ENCODE results near the gene DAPK1. TPM values are rescaled to one million over a fixed set of nuclear protein-coding genes. Genes with fewer than 3 reads are reported as not detected.
A peak's percentile ranks its signal among the peaks of the same experiment; 100 is the strongest.

DAPK1 gene
- polyA plus RNA-seq, 10 donors = 15.9 to 26.7 (median 21.2) TPM

DNA sequence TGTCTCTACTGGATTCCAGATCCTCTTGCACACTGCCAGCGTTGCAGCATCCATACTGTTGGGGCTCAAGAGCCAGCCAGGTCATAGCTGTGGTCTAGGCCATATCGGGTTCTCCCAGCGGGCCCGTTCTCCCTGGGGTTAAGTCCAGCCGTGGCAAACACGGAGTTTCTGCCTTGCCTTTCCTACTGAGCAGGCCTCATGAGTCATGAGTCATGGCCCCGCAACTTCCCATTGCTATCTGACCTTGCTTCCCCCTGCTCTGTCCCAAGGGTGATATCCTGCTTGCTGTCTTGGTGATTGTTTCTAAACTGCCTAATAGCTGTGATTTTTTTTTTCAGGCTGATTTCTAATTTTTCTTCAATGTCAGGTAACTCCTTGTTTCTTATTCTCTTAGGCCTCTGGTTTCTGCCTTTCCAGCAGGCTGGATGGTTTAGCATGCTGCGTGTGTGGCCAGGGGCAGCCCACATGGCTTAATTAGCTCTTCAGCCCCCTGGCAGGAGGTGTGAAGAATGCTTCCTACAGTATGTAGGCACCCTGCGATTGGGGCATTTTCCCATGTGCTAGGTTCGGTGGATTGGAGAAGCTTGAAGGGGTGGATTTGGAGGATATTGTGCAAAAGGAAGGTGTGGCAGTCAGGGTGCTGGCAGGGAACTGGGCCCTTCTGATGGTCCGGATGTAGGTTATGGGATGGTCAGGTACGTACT, 18.7 kb downstream of the DAPK1 start:
- peak in 1 of 3 donors; percentile 46 for DNase-seq

- no peak for DNase-seq
Measured at GRCh38 chr9:87516926-87517290, 19.2 kb downstream of the DAPK1 start.

DNA sequence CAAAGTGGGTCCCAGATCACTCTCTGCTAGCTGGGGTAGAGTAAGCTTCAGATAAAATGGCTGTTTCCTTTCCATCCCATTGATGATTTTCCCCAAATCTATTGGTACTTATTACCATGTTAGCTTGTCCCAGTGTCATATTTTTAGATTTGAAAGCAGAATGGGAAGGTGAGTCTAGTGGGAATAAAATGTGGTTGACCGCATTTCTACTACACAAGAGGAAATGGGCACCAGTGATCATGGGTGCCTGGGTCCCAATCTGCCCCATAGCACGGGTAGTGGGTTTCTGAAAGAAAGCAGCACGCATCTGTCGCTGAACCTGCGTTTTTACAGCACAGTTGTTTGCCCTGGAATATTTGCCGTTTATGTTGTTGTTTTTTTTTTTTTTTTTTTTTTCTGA, 20.1 kb downstream of the DAPK1 start:
- DNase-seq = no peak

DNA sequence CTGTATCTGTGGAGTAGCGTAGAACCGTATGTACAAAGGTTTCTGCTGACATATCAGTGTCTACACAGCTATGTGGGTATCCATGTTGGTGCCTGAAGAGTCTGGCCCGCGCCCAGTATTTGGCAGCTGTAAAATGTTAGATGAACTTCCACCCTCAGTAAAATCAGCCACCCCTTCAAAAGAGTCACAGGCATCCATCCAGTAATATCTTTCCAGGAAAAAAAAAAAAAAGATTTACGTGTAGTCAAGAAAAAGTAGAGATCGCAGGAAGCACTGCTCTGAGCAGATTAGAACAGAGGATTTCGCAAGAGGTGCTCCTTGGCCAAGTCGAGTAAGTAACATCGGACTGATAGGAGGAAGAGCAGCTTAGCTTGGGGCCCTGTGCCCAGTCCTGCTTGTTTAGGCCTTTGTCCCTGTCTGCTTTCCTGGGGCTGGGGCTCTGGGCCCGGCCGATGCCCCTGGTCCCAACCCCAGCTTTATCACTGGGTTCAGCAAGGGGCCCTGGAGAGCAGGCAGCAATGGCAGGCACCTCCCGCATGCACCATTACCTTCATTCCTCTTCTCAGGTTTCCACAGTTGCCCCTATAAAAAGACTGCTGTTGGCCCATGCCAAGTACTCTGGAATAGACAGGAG, 21.2 kb downstream of the DAPK1 start:
- DNase-seq = peak in 1 of 3 donors; percentile 64

DNA sequence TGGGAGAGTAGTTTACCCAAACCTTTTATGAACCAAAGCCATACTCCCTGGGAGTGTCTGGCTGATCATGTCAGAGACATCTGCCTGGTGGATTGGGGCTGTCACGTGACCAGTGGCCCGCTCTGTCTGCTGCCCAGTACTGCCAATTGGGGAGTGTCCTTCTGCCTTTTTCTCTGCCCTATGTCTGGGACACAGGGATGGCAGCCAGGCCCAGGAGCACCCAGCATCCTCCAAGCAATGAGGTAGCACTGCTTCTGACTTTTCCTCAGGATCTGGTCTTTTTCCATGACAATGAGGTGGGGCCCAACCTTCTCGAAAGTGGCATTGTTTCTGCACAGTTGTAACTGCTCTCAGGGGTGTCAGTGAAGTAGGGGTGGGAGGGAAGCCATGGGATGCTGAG, 21.8 kb downstream of the DAPK1 start:
- DNase-seq = no peak

DNA sequence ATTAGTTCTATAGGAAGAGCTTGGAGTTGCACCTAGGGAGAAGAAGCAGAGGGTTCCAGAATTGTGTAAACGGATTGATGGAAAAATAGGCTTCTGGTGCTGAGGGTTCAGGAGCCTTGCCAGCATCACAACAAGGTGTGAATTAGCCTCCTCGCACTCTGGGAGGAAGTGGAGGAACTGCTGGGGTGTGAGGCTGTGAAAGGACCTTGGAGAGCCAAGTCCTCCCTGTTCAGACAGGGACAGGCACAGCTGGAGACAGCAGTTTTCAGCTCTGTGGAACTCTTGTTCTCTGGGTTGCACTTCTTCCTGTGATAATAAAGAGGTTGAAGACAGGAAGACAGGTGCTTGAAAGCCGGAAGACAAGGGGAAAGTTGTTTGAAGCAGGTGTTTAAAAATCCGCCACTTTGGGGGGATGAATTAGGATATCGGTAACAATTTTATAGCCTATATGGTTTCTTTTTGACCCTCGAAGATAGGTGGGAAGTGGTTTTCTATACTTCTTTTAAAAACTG, 22.6 kb downstream of the DAPK1 start:
- no peak for DNase-seq

DNA sequence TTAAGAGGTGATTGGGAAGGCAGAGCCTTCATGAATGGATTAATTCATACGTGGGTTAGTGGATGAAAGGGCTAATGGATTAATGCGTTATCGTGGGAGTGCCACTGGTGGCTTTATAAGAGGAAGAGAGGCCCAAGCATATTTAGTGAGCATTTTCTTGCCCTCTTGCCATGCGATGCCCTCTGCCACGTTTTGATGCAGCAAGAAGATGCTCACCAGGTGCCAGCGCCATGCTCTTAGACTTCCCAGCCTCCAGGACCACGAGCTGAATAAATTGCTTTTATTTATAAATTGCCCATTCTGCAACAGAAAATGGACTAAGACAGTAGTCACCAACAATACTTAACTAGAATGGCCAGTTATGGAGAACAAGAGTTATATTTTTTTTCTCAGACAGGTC, 24.2 kb downstream of the DAPK1 start:
- DNase-seq = no peak

DNA sequence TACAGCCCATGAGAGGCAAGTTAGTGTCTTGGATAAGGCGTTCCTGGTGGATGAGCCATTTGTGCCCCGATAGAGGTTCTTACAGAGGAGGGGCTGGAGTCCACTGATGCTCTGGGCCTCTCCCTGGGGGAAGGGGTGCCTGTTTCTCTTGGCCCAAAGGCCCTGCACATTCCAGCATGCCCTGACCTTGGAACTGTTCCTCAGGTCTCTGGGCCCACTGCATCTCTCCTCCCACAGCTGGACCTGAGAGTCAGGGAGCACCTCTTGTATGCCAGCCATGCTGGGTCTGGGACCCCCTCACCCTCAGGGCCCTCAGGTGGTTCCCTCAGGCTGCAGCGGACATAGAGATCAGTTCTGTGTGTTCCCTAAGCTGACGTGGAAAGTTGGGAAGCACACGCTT, 26.4 kb downstream of the DAPK1 start:
- no peak for DNase-seq

DNA sequence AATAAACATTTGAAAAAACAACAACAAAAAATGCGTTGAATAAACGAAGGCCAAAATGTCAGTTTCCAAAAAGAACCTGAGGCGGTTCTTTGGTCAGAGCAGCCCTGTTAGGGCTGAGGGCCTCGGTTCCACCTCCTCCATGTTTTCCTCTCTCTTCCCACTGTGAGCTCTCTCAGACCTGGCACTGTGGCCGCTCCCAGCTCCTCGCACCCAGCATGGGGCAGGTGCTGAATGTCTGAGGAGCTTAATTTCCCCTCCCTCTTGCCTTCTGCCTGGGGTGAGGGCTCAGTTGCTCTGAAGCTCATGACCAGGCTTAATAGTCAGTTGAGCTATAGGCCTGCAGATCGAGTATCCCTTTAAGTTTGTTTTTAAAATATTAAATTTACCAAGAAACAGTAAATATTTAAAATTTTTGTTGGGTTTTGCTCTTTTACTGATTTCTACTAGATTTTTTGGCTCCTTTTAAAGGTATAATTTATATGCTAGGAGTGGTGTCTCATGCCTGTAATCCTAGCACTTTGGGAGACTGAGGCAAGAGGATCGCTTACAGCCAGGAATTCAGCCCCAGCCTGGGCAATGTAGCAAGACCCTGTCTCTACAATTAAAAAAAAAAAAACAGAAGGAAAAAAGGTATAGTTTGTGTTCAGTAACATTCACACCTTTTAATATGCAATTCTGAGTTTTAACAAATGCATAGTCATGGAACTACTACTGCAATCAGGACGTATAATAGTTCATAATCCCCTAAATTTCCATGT, 28.1 kb downstream of the DAPK1 start:
- no peak for DNase-seq

DNA sequence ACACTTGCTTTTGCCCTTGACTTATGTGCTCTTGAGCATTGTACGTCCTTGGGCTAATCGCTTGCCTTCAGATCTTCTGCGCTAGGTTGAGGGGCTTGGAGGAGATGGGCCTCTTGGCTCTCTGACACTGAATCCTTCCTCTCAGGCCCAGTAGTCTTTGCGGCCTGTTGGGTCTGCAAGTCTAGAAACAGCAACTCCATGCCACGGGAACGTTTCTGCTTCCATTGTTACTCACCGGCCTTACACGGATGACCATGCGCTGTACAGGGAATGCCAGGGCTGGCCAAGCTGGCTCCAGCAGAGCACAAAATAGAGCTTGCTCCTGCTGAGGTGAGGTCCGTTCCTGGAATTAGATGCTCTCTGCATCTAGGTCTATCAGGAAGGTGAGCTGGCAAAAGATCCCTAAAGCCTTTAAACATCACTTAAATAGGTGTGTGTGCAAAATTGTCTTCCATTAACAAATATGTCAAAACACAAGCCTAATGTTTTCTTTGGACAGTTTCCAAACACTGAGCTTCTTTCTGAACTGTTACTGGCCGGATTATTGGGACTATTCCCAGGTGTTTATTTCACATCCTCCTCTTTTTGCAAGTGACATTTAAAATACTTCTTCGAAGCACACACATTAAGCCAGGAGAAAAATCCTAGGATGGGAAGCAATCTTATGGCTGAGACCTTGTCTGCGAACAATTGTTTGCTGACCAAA, 29.7 kb downstream of the DAPK1 start:
- no peak for DNase-seq

DNA sequence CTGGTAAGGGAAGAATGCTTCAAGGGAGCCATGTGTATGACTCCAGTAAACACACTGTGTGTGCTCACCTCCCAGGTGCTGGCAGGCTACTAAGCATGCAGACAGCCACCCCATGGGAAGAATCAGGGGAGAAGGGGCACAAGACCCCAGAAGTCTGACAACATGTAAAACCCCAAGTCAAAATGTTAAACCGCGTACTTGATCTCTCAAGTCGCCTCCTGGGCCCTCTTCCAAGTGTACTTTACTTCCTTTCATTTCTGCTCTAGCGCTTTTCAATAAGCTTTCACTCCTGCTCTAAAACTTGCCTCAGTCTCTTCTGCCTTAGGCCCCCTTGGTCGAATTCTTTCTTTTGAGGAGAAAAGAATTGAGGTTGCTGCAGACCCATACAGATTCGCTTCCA, 31.3 kb downstream of the DAPK1 start:
- no peak for DNase-seq

GRCh38 chr9:87529671-87530070, 32.0 kb downstream of the DAPK1 start:
- no peak for DNase-seq

- no peak for DNase-seq
Measured at GRCh38 chr9:87530716-87531115, 33.0 kb downstream of the DAPK1 start.

- DNase-seq = no peak
Measured at GRCh38 chr9:87531370-87532295, 34.0 kb downstream of the DAPK1 start.

DNA sequence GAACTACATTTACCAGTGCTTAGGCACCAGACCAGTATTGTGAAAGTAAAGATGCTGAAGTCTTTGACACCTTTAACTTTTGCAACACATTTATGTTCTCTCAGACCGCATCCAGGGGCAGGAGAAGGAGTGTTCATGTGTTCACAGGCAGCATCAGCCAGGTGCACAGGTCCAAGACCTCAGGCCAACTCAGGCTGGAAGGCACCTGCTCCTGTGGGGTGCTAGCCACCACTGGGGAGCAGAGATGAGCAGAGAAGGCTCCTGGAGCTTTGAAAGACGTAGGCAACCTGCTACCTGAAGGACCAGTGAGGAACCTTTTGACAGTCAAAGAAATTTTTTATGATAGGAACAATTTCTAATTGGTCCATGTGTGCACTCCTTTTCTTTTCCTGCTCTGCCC, 35.6 kb downstream of the DAPK1 start:
- no peak for DNase-seq

- no peak for DNase-seq
Measured at GRCh38 chr9:87534036-87534435, 36.4 kb downstream of the DAPK1 start.

- DNase-seq = no peak
Measured at GRCh38 chr9:87534957-87535356, 37.3 kb downstream of the DAPK1 start.

GRCh38 chr9:87535817-87536539, 38.3 kb downstream of the DAPK1 start:
- no peak for DNase-seq

GRCh38 chr9:87537625-87538024, 40.0 kb downstream of the DAPK1 start:
- DNase-seq = peak in 1 of 3 donors; percentile 53

GRCh38 chr9:87540444-87541105, 42.9 kb downstream of the DAPK1 start:
- DNase-seq = no peak
